GM21737 (cell line): ENCODE measurements around the gene EEPD1.

ENCODE experiments used
- ATAC-seq: cut with Tn5 transposase; IDR thresholded peaks from one replicate; pipeline ENCODE4 v1.9.1; 2021; ENCODE audit warnings: mild to moderate bottlenecking, moderate library complexity; ENCODE audit not compliant: unreplicated experiment

EEPD1 gene

DNA sequence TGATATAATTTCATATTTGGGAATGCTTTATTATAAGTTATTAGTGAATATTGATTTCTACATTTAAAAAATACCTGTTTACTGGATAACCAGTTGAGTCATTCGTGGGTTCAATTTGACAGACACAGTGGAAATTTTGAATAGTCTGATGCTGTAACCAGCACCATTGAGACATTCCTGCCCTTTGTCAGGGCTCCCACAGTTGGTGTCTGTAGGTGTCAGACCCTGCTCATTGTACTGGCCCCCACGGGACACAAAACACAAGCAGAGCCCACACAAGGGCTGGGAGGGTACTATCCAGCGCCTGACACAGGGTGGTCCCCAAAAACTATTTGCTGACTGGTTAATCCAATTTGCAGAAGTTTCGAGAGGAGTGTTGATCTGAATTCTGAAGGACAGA, 35.9 kb downstream of the EEPD1 start:
- no peak for ATAC-seq

DNA sequence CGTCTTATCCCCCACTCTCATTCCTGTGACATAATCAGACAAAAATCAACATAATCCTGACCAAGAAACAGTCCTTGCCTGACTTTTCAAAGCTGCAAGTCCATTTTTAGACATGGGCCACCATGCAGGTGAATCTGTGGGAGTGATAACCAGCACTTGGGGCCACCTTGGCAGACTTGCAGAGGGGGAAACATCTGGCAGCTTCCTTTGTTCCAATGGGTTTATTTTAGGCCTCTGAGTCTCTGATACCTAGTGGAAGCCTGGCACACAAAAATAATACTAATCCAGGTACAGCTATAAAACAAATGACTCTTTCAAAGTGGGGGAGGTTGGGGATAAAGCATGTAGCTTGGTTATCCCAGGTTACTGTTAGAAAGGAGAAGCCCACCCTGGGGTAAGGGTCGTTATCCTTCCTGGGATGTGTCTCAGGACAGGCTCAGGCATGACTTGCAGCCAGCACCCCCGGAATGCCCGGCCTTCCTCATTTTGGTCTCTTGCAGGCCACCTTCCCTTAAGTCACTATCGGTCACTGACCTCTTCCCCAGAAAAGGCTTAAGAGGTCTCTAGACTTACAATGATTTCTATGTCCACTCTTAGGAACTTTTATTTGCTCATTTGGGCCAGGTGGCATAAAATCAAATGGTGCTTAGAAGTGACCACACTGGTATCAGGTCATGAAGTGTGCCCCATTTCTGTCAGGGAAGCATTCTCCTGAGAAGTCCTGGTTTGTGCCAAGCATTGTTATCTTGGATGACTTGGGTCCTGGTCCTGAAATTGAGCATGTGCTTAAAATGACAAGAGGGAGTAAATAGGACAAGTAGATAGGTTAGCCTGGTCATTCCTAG, 37.6 kb downstream of the EEPD1 start:
- no peak for ATAC-seq

DNA sequence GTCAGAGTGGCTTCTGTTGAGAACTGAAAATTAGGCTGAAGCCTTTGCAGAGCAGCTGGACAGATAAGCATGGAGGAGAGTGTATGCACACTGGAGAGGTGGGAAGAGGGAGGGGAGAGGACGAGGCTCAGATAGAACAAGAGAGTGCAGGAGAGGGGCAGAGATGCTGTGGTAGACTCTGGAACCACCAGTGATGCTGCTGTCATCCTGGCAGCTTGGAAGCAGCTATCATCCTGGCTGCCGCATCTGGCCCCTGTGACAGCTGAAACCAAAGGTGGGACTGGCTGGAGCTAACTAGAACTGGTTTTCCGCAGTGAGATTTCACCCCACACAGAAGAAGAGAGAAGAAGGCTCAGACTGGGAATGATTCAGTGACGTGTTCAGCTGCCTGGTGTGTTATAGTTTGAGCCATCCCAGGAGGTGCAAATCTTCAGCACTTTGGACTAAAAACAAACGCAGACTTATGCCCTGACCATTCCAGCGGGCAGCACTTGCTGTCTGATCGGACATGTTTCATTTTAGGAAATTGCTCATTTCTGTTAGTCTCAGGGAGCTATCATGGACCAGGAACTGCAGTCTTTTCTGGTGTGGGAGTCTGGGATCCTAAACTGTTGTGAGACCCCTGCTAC, 38.4 kb downstream of the EEPD1 start:
- no peak for ATAC-seq

DNA sequence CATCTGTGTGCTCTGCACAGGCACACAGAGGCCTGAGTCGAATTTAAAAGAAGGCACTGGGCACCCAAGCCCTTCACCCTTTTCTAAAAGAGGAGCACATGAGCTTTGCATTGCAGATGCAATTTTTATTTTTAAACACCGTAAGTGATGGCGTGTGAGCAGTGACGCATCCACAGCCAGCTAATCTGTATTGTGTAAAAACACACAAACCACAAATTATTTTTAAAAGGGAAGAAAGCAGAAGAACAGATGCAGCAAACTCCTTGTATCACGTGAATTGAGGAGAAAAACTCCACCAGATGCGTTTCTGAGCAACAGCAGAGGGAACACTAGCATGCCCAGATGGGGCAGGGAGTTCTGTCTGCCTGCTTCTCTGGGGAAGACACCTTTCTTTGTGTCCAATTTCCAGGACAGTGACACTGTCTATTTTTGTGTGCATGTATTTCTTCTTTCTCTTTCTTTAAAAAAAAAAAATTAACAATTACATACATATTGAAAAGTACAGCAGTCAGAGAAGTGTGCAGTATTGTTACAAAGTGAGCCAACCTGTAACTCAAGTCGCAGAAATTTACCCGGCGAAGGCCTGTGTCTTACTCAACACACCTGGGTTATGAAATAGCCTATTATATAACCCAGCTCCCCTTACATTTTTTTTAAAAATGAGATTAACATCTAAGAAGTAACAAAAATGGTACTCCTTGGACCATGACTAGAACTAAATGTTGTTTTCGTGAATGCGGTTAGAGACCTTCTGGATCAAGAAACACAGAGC, 39.2 kb downstream of the EEPD1 start:
- no peak for ATAC-seq

DNA sequence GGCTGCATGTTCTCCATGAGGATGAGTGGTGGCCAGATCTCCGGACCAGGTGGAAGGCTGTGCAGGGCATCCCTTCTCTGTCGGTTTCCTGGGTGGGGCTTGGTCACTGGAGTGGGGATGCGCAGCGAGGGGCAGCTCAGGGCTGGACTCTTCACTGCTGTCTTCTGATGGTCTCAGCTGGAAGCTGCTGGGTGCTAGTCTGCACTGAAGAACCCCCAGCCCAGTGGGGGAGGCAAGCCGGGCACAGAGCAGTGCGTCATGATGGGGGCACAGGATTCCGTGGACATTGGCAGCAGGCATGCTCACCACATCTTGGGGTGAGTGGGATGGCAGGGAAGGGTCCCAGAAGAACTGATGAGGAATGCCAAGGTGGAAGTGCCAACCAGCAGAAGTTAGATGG, 39.8 kb downstream of the EEPD1 start:
- ATAC-seq = no peak

DNA sequence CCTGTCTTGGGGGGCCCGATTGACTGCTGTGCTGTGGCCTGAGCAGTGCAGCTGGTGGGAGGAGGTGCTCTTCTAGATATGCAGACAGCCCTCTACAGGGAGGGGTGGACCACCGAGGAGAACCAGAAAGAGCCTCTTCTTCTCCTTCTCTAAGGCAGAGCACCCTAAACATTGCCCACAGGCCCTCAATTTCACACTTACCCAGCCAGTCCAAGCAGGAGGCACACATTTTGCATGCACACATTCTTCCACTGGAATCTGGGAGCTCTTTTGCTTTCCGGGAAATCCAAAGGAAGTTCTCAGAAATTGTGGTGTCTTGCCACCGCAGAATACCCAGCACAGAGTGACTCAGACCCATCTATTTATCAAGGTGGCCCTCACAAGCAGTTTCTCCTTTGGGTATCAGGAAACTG, 45.8 kb downstream of the EEPD1 start:
- ATAC-seq = no peak

DNA sequence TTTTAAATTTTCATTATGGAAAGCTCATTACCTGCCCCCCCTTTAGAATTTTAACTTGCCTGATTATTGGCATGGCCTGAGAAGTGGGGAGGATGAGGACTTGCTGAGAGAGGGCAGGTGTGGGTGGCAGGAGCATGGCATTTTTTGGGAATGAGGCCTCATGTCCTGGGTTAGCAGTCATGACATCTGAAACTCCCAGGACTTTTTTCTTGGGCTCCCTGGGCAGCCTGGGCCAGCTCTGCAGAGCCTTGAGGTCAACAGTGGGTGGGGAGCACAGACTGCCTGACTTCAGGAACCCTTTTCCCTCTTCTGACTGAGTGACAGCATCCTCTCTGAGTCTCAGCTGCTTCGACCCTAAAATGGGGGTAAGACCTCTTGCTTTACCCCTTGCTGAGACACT, 46.3 kb downstream of the EEPD1 start:
- ATAC-seq = no peak

DNA sequence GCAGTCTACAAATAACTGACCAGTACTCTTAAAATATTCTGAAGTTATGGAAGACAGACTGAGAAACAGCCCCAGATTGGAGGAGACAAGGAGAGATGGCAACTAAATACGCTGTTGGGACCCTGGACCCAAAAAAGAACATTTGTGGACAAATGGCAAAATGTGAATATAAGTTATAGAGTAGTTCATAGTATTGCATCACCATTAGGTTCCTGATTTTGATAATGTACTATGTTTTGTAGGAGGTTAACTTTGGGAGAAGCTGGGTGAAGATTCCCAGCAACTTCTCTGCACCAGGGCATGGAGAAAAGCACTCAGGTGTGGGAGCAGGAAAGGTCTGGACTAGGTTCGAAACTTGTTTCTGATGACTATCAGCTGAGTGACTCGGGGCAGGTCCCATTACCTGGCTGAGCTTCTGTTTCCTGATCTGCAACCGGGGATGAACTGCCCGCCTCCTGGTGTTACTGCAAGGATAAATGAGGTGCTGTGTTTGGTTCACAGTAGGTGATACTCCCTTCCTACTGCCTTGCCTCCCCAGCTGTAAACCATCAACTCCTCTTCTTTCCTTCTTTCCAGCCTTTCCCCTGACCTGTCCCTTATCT, 48.2 kb downstream of the EEPD1 start:
- ATAC-seq = no peak

DNA sequence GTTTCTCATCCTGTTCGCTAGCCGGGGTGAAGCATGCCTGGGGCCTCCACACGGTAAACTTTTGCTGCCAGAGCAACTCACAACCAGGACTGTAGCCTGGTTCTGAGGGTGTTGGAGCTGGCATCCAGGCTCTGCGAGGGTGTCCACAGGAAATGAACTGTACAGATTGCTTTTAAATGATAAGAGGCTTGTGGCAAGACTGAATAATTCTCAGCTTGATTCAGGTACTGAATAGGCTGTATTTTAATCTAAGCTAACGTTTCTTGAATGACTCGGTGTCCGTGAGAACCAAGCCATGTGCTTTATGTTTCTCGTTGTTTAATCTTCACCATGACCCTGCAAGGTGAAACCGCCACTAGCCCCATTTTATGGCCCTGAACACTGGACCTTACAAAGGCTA, 49.3 kb downstream of the EEPD1 start:
- no peak for ATAC-seq

DNA sequence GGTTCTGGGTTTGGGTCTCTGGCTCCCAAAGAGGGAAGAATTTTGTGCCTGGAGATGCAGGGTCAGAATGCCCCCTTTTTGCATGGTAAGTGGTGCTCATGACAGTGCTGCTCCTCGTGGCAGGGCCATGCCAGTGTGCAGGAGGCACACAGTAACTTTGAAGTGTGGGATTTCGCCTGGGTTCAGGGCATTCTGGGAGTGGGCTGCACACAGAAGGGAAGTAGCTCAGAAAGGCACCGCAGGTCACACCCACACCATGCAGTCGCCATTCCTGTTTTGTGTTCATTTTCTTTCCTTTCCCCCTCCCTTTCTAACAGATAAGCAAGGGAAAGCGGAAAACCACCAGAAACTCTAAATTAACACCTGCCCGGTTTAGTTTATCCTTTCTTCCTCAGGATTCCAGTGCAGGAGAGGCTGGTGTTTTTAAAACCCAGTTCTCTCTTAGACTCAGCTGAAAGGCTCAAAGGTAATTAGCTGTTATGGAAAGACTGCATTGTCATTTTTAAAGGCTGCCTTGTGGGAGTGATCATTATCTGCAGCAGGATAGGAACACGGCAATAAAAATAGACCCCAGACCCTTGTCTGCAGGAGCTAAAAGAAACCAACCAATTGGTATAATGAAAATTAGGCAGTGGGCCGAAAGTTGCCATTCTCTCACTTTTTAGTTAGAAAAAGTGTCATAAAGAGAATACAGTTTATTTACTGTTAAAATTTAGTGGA, 50.2 kb downstream of the EEPD1 start:
- no peak for ATAC-seq

DNA sequence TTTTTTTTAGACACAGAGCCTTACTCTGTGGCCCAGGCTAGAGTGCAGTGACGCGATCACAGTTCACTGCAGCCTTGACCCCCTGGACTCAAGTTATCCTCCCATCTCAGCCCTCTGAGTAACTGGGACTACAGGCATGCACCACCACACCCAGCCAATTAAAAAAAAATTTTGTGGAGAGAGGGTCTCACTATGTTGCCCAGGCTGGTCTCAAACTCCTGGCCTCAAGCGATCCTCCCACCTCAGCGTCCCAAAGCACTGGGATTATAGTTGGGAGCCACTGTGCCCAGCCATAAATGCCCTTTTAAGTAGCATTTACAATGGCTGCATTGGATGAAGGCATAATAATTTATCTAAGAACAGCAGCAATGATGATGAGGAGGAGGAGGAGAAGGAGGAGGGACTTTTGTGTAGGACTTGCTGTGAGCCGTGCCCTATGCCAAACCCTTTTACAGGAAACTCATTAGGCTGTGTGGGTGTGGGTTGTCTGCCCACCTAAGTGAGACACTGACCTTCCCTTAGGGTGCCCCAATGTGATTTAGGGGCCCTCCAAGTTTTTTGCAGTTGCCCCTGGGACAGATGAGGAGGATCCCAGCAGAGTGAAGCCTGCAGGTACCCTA, 51.1 kb downstream of the EEPD1 start:
- no peak for ATAC-seq

DNA sequence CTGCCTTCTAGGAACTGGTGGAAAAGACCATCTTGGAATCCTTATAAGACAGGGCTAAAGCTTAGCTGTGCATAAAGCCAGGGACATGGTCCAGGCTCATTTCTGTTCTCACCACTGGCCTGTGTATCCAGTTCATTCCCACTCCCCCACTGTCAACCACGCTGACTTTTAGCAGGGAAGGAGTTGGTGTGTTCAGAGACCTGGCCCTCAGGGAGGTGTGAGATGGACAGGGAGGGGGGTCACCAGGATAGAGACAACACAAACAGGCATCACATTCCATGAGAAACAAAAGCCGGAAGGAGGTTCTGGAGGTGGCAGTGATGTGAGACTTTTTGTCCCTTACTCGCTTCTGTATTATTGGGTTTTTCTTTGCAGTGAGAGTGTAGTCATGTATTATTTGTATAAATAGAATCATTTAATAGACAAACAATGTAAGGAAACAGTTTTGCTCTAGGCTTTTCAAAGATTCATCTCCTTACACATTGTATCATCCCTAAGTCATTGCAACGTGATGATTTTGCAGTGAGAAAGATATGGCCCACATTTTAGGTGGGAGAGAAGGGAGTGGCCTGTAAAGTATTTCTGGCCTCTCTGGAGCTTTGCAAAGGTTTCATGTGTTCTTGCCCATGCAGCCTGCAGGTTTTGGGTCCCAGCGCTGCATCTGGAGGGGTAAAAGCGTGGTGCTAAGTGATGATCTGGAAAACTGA, 52.0 kb downstream of the EEPD1 start:
- no peak for ATAC-seq

DNA sequence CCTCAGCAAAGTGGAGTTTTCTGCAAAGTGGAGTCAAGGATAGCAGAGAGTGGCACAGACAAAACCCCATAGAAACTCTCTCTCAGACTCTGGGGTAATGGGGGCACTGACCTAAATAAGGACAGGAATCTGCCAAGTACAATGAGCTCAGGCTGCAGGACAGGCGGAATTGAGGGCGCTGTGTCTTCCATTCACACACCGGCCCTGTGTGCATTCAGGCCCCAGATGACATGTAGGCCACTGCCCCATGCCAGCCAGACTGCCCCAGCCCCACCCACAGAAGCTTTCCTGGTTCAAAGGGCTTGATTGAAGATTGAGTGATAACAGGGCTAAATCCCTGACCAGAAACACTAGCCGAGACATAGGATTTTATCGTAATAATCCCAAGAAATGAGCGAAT, 52.7 kb downstream of the EEPD1 start:
- no peak for ATAC-seq

DNA sequence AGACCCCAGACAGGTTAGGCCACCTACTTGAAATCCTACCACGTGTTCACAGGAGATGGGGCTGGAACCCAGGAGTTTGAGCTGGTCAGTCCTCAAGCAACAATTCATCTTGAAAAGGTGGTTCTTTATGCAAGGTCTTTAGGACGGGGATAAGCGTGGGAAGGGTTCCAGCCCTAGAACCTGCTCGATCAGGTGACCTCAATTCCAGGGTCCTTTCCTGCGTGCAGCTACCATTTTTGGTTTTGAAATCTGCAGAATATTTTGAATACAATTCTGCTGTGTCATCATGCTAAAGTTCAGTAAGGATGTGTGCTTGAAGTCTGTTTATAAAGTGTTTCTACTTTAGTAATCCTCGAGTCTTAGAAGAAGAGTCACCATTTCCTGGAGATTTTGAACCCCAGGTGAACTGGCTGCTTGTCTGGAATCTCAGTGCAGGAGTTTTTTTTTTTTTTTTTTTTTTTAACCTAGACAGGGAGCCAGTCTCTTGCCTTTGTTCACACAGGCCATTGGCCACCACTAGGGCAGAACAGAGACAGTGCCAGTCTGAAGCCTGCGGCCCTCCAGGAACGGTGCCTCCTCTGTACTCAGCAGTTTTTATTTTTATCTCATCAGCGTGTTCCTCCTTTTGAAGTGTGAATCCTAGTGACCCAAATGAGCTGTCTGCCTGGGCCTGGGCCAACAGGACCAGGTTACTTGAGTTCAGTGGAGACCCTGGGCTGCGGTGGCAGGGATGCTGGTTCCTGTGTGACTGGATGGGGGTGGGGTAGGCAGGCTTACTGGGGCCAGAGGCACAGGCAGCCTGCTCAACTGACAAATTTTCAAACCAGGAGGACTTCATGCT, 54.6 kb downstream of the EEPD1 start:
- no peak for ATAC-seq

DNA sequence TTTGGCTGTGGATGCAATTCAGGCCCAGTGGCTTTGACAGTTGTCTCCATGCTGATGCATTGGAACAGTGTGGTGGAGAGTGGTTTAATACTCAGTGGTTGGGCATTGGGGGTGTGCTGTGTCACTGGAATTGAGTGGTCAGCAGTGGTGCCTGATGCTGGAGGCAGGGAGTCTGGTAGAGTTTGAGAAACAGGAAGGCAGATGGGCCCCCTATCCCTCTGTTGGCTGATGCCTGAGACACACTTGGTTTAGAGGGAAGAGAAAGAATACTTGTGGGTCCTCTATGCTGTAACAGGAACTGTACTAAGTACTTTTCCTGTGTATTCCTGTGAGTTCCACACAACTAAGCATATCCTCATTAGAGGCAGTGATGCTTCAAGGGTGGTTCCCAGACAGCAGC, 55.4 kb downstream of the EEPD1 start:
- ATAC-seq = no peak

DNA sequence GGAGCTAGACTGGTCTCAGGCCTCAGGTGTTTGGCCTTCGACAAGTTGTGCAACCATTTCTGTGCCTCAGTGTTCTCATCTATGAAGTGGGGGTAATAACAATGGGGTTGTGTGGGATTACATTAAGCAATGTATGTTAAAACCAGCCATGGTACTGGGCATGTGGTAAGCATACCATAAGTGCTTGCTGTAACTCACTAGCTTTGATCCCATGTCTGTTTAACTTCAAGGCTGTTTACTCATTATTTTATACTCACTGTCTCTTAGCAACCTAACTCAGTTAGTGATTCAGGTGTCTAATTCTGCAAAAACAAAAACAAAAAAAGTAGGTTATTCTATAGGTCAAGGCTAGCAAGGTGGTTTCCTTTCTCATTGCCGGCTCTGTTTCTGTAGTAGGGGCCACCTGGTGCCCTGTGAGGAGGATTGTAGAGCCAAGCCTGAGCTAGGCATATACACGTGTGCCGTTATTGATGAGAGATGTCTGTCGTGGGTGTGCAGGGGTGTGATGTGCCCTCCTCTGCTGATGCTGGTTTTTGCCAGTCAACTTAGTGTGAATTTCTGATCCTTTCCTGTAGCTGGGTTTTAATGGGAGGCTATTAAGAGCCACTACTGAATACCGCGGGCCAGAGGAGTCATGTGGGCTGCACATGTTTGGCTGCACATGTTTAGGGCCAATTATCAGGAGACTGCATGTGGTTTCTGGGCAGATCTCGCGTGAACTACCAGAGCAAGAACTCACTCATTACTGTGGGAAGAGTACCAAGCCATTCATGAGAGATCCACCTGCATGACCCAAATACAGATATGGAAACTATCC, 56.2 kb downstream of the EEPD1 start:
- ATAC-seq = no peak

DNA sequence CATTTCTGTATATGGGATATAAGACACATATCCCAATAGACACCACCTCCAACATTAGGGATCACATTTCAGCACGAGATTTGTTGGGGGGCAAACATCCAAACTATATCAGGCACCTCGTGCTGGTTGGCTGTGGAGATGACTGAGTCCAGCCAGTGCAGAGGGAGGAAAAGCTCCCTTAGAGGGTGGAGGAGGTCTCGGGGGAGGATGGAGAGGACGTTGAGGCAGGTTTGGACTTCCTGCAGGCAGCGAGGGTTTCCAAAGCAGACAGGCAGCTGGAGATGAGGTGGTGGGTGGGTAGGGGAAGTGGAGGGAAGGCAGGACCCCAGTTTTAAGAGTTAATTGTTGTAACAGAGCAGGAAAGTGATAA, 56.7 kb downstream of the EEPD1 start:
- ATAC-seq = no peak

DNA sequence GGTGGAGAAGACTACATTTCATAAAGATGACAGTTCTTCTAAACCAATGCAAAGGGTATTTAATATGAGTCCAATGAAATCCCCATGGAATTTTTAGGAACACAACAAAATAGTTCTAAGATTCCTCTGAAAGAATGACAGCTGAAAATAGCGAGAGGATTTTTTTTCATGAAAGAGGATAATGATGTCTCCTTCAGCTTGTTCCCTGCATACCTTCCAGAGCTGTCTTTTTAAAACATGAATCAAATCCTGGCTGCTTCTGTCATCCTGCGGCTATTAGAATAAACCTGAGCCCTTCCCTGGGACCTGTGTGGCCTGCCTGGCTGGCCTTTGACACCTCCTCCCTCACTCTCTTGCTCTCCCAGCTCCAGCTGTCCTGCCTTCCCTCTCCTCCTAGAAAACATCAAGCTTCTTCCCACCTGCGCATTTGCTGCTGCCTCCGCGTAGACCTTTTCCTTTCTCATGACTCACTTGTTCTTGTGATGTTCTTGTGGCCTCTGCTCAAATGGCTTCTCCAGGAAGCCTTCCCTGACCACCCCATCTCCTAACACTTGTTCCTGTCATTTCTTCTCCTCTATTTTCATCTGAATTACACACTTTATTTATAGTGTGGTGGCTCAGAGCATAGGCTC, 57.4 kb downstream of the EEPD1 start:
- no peak for ATAC-seq
